H1 (cell line): ENCODE results near the gene TMED5. TPM values are rescaled to one million over a fixed set of nuclear protein-coding genes. Genes with fewer than 3 reads are reported as not detected.

Experiments
- CTCF ChIA-PET: fragments of 300-600 bp; sonication (Branson Sonifier 250); formaldehyde crosslinking; loops from one replicate; lab custom pipeline; 2021; ENCODE audit not compliant: partially characterized antibody; lab: Charles Lee
- POLR2A ChIA-PET: fragments of 300-600 bp; sonication (Branson Sonifier 250); formaldehyde crosslinking; loops from one replicate; lab custom pipeline; 2021; ENCODE audit warnings: inconsistent platforms; ENCODE audit not compliant: partially characterized antibody; lab: Charles Lee
- DNase-seq, 2 experiments: peaks; one replicate each; pipeline versions ENCODE4 v3.0.0 to v3.0.0-alpha.2; 2010 to 2022; ENCODE audit warnings: low spot score in 2 of 2, low read depth in 1 of 2, mixed read lengths in 1 of 2
- FAIRE-seq: peaks from 2 replicates; lab custom pipeline; 2011; peaks lifted over from hg19 to GRCh38; lab: Jason Lieb, UNC
- H2AFZ ChIP-seq: 2 replicates; pipeline ENCODE4 v1.8.1; 2012; ENCODE audit warnings: low read length, inconsistent platforms
- H2AK5ac ChIP-seq: 2 replicates; pipeline ENCODE4 v1.6.1; 2013; ENCODE audit warnings: low read depth, low read length
- H2BK120ac ChIP-seq: replicated peaks from 2 replicates; pipeline ENCODE3; 2013; ENCODE audit warnings: low read depth, low read length, inconsistent platforms
- H2BK12ac ChIP-seq: 2 replicates; pipeline ENCODE4 v1.6.1; 2013; ENCODE audit warnings: low read depth, low read length
- H2BK15ac ChIP-seq: 2 replicates; pipeline ENCODE4 v1.6.1; 2013; ENCODE audit warnings: low read length
- H2BK20ac ChIP-seq: 2 replicates; pipeline ENCODE4 v1.6.1; 2013; ENCODE audit warnings: low read length
- H2BK5ac ChIP-seq: 2 replicates; pipeline ENCODE4 v1.6.1; 2013; ENCODE audit warnings: low read depth, low read length
- H3K14ac ChIP-seq: 2 replicates; pipeline ENCODE4 v1.6.1; 2013; ENCODE audit warnings: inconsistent platforms; ENCODE audit not compliant: insufficient read length
- H3K18ac ChIP-seq: 2 replicates; pipeline ENCODE4 v1.6.1; 2013; ENCODE audit warnings: low read length; ENCODE audit errors: extremely low read depth
- H3K23ac ChIP-seq: 2 replicates; pipeline ENCODE4 v1.6.1; 2013; ENCODE audit warnings: inconsistent platforms; ENCODE audit not compliant: insufficient read length
- H3K23me2 ChIP-seq: 2 replicates; pipeline ENCODE4 v1.6.1; 2013; ENCODE audit warnings: low read depth, low read length
- H3K27ac ChIP-seq: 2 replicates; pipeline ENCODE4 v1.6.1; 2011; ENCODE audit warnings: low read depth, low read length, inconsistent platforms
- H3K27me3 ChIP-seq, 4 experiments: replicated peaks in 1 of 4; 1 replicate in 1 of 4; 2 replicates in 3 of 4; pipeline versions ENCODE4 v1.6.1 to v1.8.1; 2011 to 2013; ENCODE audit warnings: low read length in 3 of 4, mild to moderate bottlenecking in 3 of 4, inconsistent platforms in 2 of 4, mixed read lengths in 2 of 4, moderate library complexity in 1 of 4; ENCODE audit not compliant: control insufficient read depth in 3 of 4, insufficient read depth in 3 of 4; ENCODE audit errors: extremely low read depth in 1 of 4
- H3K36me3 ChIP-seq, 4 experiments: 2 replicates each; pipeline versions ENCODE4 v1.6.1 to v1.8.1; 2011 to 2013; ENCODE audit warnings: mild to moderate bottlenecking in 4 of 4, low read length in 3 of 4, moderate library complexity in 2 of 4, control low read depth in 1 of 4, inconsistent platforms in 1 of 4; ENCODE audit not compliant: insufficient read depth in 4 of 4, control insufficient read depth in 2 of 4
- H3K4ac ChIP-seq: replicated peaks from 2 replicates; pipeline ENCODE3; 2013; ENCODE audit warnings: low read length, low read depth, mixed read lengths, inconsistent platforms; ENCODE audit not compliant: insufficient read length
- H3K4me1 ChIP-seq, 4 experiments: replicated peaks in 1 of 4; 1 replicate in 1 of 4; 2 replicates in 3 of 4; pipeline versions ENCODE4 v1.6.1 to v1.8.1; 2011 to 2013; ENCODE audit warnings: low read length in 3 of 4, inconsistent platforms in 2 of 4, mixed read lengths in 1 of 4; ENCODE audit not compliant: insufficient read depth in 4 of 4, control insufficient read depth in 3 of 4
- H3K4me2 ChIP-seq, 2 experiments: 2 replicates each; pipeline versions ENCODE4 v1.6.1 to v1.8.1; 2011 to 2013; ENCODE audit warnings: low read depth in 2 of 2, low read length in 2 of 2, control low read depth in 1 of 2, inconsistent platforms in 1 of 2, mild to moderate bottlenecking in 1 of 2; ENCODE audit not compliant: insufficient read depth in 1 of 2
- H3K4me3 ChIP-seq, 4 experiments: fragments of 200-600, 300-600 bp in 1 of 4; sonication (generic), shearing (Covaris generic), sonication (Bioruptor Twin) in 1 of 4; 2 replicates each; pipeline versions ENCODE4 v1.5.1 to v1.8.1; 2011 to 2016; ENCODE audit warnings: low read length in 4 of 4, low read depth in 3 of 4, control low read depth in 2 of 4, inconsistent platforms in 2 of 4, mild to moderate bottlenecking in 2 of 4, mixed read lengths in 1 of 4, moderate library complexity in 1 of 4; ENCODE audit not compliant: insufficient read depth in 2 of 4; ENCODE audit errors: extremely low read depth in 1 of 4
- H3K56ac ChIP-seq: replicated peaks from 2 replicates; pipeline ENCODE3; 2013; ENCODE audit warnings: low read depth, mild to moderate bottlenecking, mixed read lengths, low read length, inconsistent platforms; ENCODE audit not compliant: insufficient read length
- H3K79me1 ChIP-seq: 2 replicates; pipeline ENCODE4 v1.6.1; 2013; ENCODE audit warnings: low read depth, low read length, control low read depth
- H3K79me2 ChIP-seq, 2 experiments: 2 replicates each; pipeline versions ENCODE4 v1.6.1 to v1.8.1; 2012 to 2013; ENCODE audit warnings: low read length in 2 of 2, mild to moderate bottlenecking in 2 of 2, inconsistent platforms in 1 of 2; ENCODE audit not compliant: insufficient read depth in 2 of 2, control insufficient read depth in 1 of 2
- H3K9ac ChIP-seq, 4 experiments: replicated peaks in 1 of 4; 1 replicate in 1 of 4; 2 replicates in 3 of 4; pipeline versions ENCODE4 v1.6.1 to v1.8.1; 2011 to 2013; ENCODE audit warnings: low read depth in 3 of 4, low read length in 3 of 4, control low read depth in 2 of 4, mild to moderate bottlenecking in 2 of 4, moderate library complexity in 2 of 4, inconsistent platforms in 1 of 4; ENCODE audit errors: extremely low read depth in 1 of 4
- H3K9me3 ChIP-seq, 2 experiments: 2 replicates each; pipeline versions ENCODE4 v1.6.1 to v1.8.1; 2012 to 2013; ENCODE audit warnings: mild to moderate bottlenecking in 2 of 2, moderate library complexity in 2 of 2, control low read depth in 1 of 2, inconsistent platforms in 1 of 2, low read depth in 1 of 2, low read length in 1 of 2, mixed read lengths in 1 of 2; ENCODE audit not compliant: insufficient read depth in 2 of 2
- H4K20me1 ChIP-seq, 2 experiments: replicated peaks in 1 of 2; 2 replicates each; pipeline versions ENCODE3 to v1.8.1; 2011 to 2013; ENCODE audit warnings: inconsistent platforms in 2 of 2, low read length in 2 of 2, mild to moderate bottlenecking in 1 of 2; ENCODE audit not compliant: insufficient read depth in 2 of 2, control insufficient read depth in 1 of 2
- H4K5ac ChIP-seq: 2 replicates; pipeline ENCODE4 v1.6.1; 2013; ENCODE audit warnings: low read length, low read depth, mixed read lengths, inconsistent platforms; ENCODE audit not compliant: insufficient read length
- H4K8ac ChIP-seq: 2 replicates; pipeline ENCODE4 v1.8.0; 2013; ENCODE audit warnings: mild to moderate bottlenecking, moderate library complexity, low read length, inconsistent platforms; ENCODE audit not compliant: insufficient read depth; ENCODE audit errors: extremely low read depth
- H4K91ac ChIP-seq: replicated peaks from 2 replicates; pipeline ENCODE3; 2013; ENCODE audit warnings: low read length, mixed read lengths, inconsistent platforms; ENCODE audit not compliant: insufficient read length
- BACH1 ChIP-seq: IDR thresholded peaks from 2 replicates; pipeline ENCODE4 v1.6.1; 2012; ENCODE audit warnings: low read length, improper control_type of control experiment
- BRCA1 ChIP-seq: IDR thresholded peaks from 2 replicates; pipeline ENCODE4 v1.6.1; 2012; ENCODE audit warnings: low read depth, low read length, improper control_type of control experiment
- CHD1 ChIP-seq: IDR thresholded peaks from 2 replicates; pipeline ENCODE4 v1.6.1; 2012; ENCODE audit warnings: low read depth, low read length, improper control_type of control experiment
- CHD2 ChIP-seq: IDR thresholded peaks from 2 replicates; pipeline ENCODE4 v1.6.1; 2012; ENCODE audit warnings: low read length, improper control_type of control experiment
- CTBP2 ChIP-seq: IDR thresholded peaks from 2 replicates; pipeline ENCODE4 v1.7.0; 2011; ENCODE audit warnings: borderline replicate concordance, mild to moderate bottlenecking, moderate library complexity, mixed read lengths, low read length; ENCODE audit not compliant: insufficient read depth, insufficient read length
- EZH2 ChIP-seq: fragments of 200-600 bp; sonication (generic); IDR thresholded peaks from 2 replicates; pipeline ENCODE4 v1.7.1; 2012; ENCODE audit warnings: low read depth, mild to moderate bottlenecking, moderate library complexity, low read length, inconsistent platforms; ENCODE audit not compliant: severe bottlenecking
- FOSL1 ChIP-seq: IDR thresholded peaks from 2 replicates; pipeline ENCODE4 v1.6.1; 2011; ENCODE audit warnings: mild to moderate bottlenecking, low read depth, low read length, moderate library complexity; ENCODE audit not compliant: insufficient read depth
- JUND ChIP-seq: IDR thresholded peaks from 2 replicates; pipeline ENCODE4 v1.6.1; 2011; ENCODE audit warnings: mild to moderate bottlenecking, improper control_type of control experiment, low read length
- NRF1 ChIP-seq: IDR thresholded peaks from 2 replicates; pipeline ENCODE4 v1.6.1; 2011; ENCODE audit warnings: mild to moderate bottlenecking, low read depth, low read length, improper control_type of control experiment
- RBBP5 ChIP-seq: IDR thresholded peaks from 2 replicates; pipeline ENCODE4 v1.7.1; 2012; ENCODE audit warnings: low read depth, mild to moderate bottlenecking, inconsistent platforms, low read length, moderate library complexity, borderline replicate concordance
- SIRT6 ChIP-seq: IDR thresholded peaks from one replicate; pipeline ENCODE4 v1.7.1; 2012; ENCODE audit warnings: low read length, inconsistent platforms
- TCF12 ChIP-seq: IDR thresholded peaks from 2 replicates; pipeline ENCODE4 v1.6.1; 2011; ENCODE audit warnings: low read depth, mild to moderate bottlenecking, low read length
- USF2 ChIP-seq: IDR thresholded peaks from 2 replicates; pipeline ENCODE4 v1.6.1; 2011; ENCODE audit warnings: low read length, improper control_type of control experiment
- YY1 ChIP-seq: IDR thresholded peaks from 2 replicates; pipeline ENCODE4 v1.6.1; 2011; ENCODE audit warnings: low read depth, mild to moderate bottlenecking, low read length
- WGBS, 2 experiments: shearing (Covaris generic) in 1 of 2; methylation state at CpG; one replicate each; pipeline versions ENCODE4 v1.1.6 to v1.1.7; 2013 to 2015; ENCODE audit warnings: low lambda C conversion rate in 2 of 2, mixed read lengths in 2 of 2, inconsistent platforms in 1 of 2, low coverage in 1 of 2, missing lambda C conversion rate in 1 of 2; ENCODE audit not compliant: insufficient replicate concordance in 2 of 2, insufficient coverage in 1 of 2, insufficient read length in 1 of 2; ENCODE audit errors: extremely low coverage in 1 of 2, missing lambda C conversion rate in 1 of 2; 5-methylcytosine and 5-hydroxymethylcytosine counted together
- polyA plus RNA-seq, 7 experiments: library from polyadenylated mRNA; depleted of rRNA in 3 of 7; stranded (reverse) in 5 of 7; unstranded in 2 of 7; fragments of >200 nt in 5 of 7; fragments of 200-250 nt in 2 of 7; gene quantifications; 1 replicate in 5 of 7; 2 replicates in 1 of 7; 4 replicates in 1 of 7; pipeline versions ENCODE4 v1.2.1 to v1.2.3, GENCODE V29; 2011 to 2013; ENCODE audit warnings: missing spikeins in 2 of 7, mixed read lengths in 2 of 7
- total RNA-seq: library from RNA; stranded (reverse); fragmentation: NEBNext Ultra II Directional; extraction: Animal tissue kit (Norgen Biotek cat#: 25700); gene quantifications from 2 replicates; pipeline ENCODE4 v1.2.1, GENCODE V29; 2021

TMED5 gene
- total and polyA plus RNA-seq, 2 of the 8 experiments (the other 6 are each of a cell fraction or from before 2014, with no cell fraction given): 14.8 to 32.8 TPM

- ChIA-PET CTCF (interaction anchor here (0.9 to 1.1 kb wide), 2 partner anchors 10 to 23 kb away, joined by 3 to 4 read pairs; no protein-coding TSS in a partner anchor), POLR2A (no interaction called here)
- WGBS, 2 experiments: 81% methylated on average over 6 of the region's 6 CpGs; no CpG with 5 or more reads in 1 of the 2 experiments
- no peak overlapping the region for H2BK5ac ChIP-seq
- H3K23me2 ChIP-seq: peaks cover 1% of the 10 kb centered on the region; the same call in 1 of the 2 replicates
- no peak overlapping the region for H3K14ac ChIP-seq
- H3K4me1 ChIP-seq: no peaks in the 10 kb centered on the region
- no peak overlapping the region for H4K5ac ChIP-seq
- no peak overlapping the region for H2BK120ac ChIP-seq
- H4K20me1 ChIP-seq: no peaks in the 10 kb centered on the region
- H3K18ac ChIP-seq: no peak overlapping the region
- H3K4me2 ChIP-seq: no peak overlapping the region
- H3K4me3 ChIP-seq: no peak overlapping the region
- no peak overlapping the region for H3K27ac ChIP-seq
- no peak overlapping the region for H4K8ac ChIP-seq
- H3K23ac ChIP-seq: no peak overlapping the region
- H2AK5ac ChIP-seq: no peak overlapping the region
- peaks cover 3 to 32% (median 16%) of the 10 kb centered on the region in 4 experiments; a peak in 7 of 8 replicates for H3K36me3 ChIP-seq
- H3K79me2 ChIP-seq: no peaks in the 10 kb centered on the region
- H3K4ac ChIP-seq: no peak overlapping the region
- no peaks in the 10 kb centered on the region for H3K9me3 ChIP-seq
- H2BK12ac ChIP-seq: no peak overlapping the region
- H2BK15ac ChIP-seq: no peak overlapping the region
- H4K91ac ChIP-seq: no peak overlapping the region
- H3K9ac ChIP-seq: no peak overlapping the region
- no peaks in the 10 kb centered on the region for H3K27me3 ChIP-seq
- no peak overlapping the region for H2AFZ ChIP-seq
- FAIRE-seq: no peak
- H2BK20ac ChIP-seq: no peak overlapping the region
- DNase-seq: no peak
- no peak overlapping the region for H3K56ac ChIP-seq
- no peaks in the 10 kb centered on the region for H3K79me1 ChIP-seq
- TF ChIP-seq FOSL1: no peak
- no peak for TF ChIP-seq SIRT6
- TF ChIP-seq YY1: no peak
- no peak for TF ChIP-seq RBBP5
- no peak for TF ChIP-seq EZH2
- TF ChIP-seq BRCA1: no peak
- no peak for TF ChIP-seq CHD1
- TF ChIP-seq TCF12: no peak
- TF ChIP-seq NRF1: no peak
- no peak for TF ChIP-seq JUND
- TF ChIP-seq USF2: no peak
- no peak for TF ChIP-seq CTBP2
- no peak for TF ChIP-seq CHD2
- TF ChIP-seq BACH1: no peak
Measured at GRCh38 chr1:93200086-93200620, 19.9 kb upstream of the TMED5 start.
